Endodermal cell (in vitro differentiated cells): ENCODE data around the gene NFE2L1. TPM values are rescaled to one million over a fixed set of nuclear protein-coding genes. Genes with fewer than 3 reads are reported as not detected.

ENCODE experiments used
- DNase-seq: peaks from one replicate; pipeline ENCODE4 v3.0.0-alpha.2; 2017
- H3K27ac ChIP-seq: 2 replicates; pipeline ENCODE4 v1.5.1; 2013; ENCODE audit warnings: mild to moderate bottlenecking, low read depth, low read length, moderate library complexity
- H3K27me3 ChIP-seq: 2 replicates; pipeline ENCODE4 v1.6.1; 2013; ENCODE audit warnings: mild to moderate bottlenecking, low read length, moderate library complexity; ENCODE audit not compliant: insufficient read depth, control insufficient read depth, poor library complexity, severe bottlenecking
- H3K36me3 ChIP-seq: 2 replicates; pipeline ENCODE4 v1.7.0; 2013; ENCODE audit warnings: mild to moderate bottlenecking, low read length, moderate library complexity; ENCODE audit not compliant: control insufficient read depth, insufficient read depth
- H3K4me1 ChIP-seq: one replicate; pipeline ENCODE4 v1.7.0; 2013; ENCODE audit warnings: low read length; ENCODE audit not compliant: control insufficient read depth, insufficient read depth
- H3K4me3 ChIP-seq: 2 replicates; pipeline ENCODE4 v1.5.1; 2013; ENCODE audit warnings: mild to moderate bottlenecking, low read length, moderate library complexity
- H3K9ac ChIP-seq: 2 replicates; pipeline ENCODE4 v1.6.1; 2013; ENCODE audit warnings: mild to moderate bottlenecking, low read length, moderate library complexity; ENCODE audit not compliant: poor library complexity, severe bottlenecking; ENCODE audit errors: extremely low read depth
- H3K9me3 ChIP-seq: 2 replicates; pipeline ENCODE4 v1.6.1; 2013; ENCODE audit warnings: mild to moderate bottlenecking, low read length, moderate library complexity; ENCODE audit not compliant: control insufficient read depth
- H3K27ac Mint-ChIP-seq: 2 replicates; pipeline ENCODE4 v1.8.0; 2020; ENCODE audit warnings: mixed read lengths
- H3K27me3 Mint-ChIP-seq: 2 replicates; pipeline ENCODE4 v1.8.0; 2021; ENCODE audit warnings: mild to moderate bottlenecking, mixed read lengths; ENCODE audit not compliant: insufficient read depth
- H3K36me3 Mint-ChIP-seq: 2 replicates; pipeline ENCODE4 v1.8.0; 2020; ENCODE audit warnings: low read depth, mixed read lengths
- H3K4me1 Mint-ChIP-seq: 2 replicates; pipeline ENCODE4 v1.8.0; 2020; ENCODE audit warnings: mixed read lengths
- H3K4me3 Mint-ChIP-seq: 2 replicates; pipeline ENCODE4 v1.8.0; 2020; ENCODE audit warnings: mild to moderate bottlenecking, moderate library complexity, mixed read lengths
- H3K9me3 Mint-ChIP-seq: 2 replicates; pipeline ENCODE4 v1.8.0; 2020; ENCODE audit warnings: mild to moderate bottlenecking, mixed read lengths
- WGBS, 2 experiments: methylation state at CpG; one replicate each; pipeline versions ENCODE4 v1.1.5 to v1.1.7; 2013; ENCODE audit warnings: missing lambda C conversion rate in 2 of 2, mixed read lengths in 1 of 2; ENCODE audit not compliant: insufficient coverage in 1 of 2, insufficient read length in 1 of 2; 5-methylcytosine and 5-hydroxymethylcytosine counted together
- total RNA-seq, 2 donors: library from RNA; stranded (reverse); fragmentation: NEBNext Ultra II Directional in 1 of 2; extraction: Animal tissue kit (Norgen Biotek cat#: 25700) in 1 of 2; gene quantifications; 2 replicates in 1 of 2; 3 replicates in 1 of 2; pipeline ENCODE4 v1.2.1, GENCODE V29; 2021
- TF ChIP-seq, protein P1 (sequence below): fragments of 200-600 bp; sonication (generic); conservative IDR thresholded peaks from 2 replicates; pipeline ENCODE4 v1.5.0; 2021; ENCODE audit warnings: antibody characterized with exemption, mild to moderate bottlenecking

NFE2L1 gene
- total RNA-seq, 2 donors from 2014 or later = 122 to 135 TPM

DNA sequence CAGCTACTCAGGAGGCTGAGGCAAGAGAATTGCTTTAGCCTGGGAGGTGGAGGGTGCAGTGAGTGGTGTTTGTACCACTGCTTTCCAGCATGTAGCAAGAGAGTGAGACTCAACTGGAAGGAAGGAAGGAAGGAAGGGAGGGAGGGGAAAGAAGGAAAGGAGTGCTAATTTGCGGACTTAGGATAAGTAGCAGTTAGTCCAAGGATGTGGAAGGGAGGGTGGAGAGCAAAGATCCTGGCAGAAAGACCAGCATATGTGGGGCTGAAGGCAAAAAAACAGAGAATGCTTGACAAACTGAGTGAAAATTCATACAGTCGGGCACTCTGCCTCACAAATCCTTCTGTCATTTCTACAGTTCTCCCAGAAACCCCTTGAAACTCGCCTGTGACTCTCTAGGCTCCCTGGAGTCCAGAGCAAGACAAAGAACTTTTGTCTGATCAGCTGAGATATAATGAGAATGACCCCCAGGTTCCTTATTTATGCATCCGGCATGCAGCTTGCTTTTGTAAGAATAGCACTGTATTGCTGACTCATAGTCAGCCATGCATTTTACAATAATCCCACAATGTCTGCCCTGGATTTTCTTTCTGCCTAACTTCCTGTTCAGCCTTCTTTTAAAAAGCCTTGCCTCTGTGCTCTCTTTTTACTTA, 45.8 kb upstream of the NFE2L1 start:
- TF ChIP-seq, protein P1, sequence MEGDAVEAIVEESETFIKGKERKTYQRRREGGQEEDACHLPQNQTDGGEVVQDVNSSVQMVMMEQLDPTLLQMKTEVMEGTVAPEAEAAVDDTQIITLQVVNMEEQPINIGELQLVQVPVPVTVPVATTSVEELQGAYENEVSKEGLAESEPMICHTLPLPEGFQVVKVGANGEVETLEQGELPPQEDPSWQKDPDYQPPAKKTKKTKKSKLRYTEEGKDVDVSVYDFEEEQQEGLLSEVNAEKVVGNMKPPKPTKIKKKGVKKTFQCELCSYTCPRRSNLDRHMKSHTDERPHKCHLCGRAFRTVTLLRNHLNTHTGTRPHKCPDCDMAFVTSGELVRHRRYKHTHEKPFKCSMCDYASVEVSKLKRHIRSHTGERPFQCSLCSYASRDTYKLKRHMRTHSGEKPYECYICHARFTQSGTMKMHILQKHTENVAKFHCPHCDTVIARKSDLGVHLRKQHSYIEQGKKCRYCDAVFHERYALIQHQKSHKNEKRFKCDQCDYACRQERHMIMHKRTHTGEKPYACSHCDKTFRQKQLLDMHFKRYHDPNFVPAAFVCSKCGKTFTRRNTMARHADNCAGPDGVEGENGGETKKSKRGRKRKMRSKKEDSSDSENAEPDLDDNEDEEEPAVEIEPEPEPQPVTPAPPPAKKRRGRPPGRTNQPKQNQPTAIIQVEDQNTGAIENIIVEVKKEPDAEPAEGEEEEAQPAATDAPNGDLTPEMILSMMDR = no peak
- peak overlapping the region; percentile 67 for H3K27ac Mint-ChIP-seq
- H3K4me1 Mint-ChIP-seq = peaks cover 37% of the 10 kb centered on the region
- DNase-seq = no peak
- no peaks in the 10 kb centered on the region for H3K36me3 ChIP-seq
- no peak overlapping the region for H3K4me3 ChIP-seq
- no peaks in the 10 kb centered on the region for H3K36me3 Mint-ChIP-seq
- peaks cover 12% of the 10 kb centered on the region for H3K4me1 ChIP-seq
- H3K9me3 ChIP-seq = no peaks in the 10 kb centered on the region
- no peak overlapping the region for H3K4me3 Mint-ChIP-seq
- H3K9me3 Mint-ChIP-seq = no peaks in the 10 kb centered on the region
- 37 to 61% methylated on average over 4 of the region's 4 CpGs for WGBS, 2 experiments
- peak overlapping the region; percentile 96 for H3K27ac ChIP-seq
- H3K27me3 Mint-ChIP-seq = no peaks in the 10 kb centered on the region
- no peaks in the 10 kb centered on the region for H3K27me3 ChIP-seq
- no peak overlapping the region for H3K9ac ChIP-seq

GRCh38 chr17:48002916-48003416, 45.2 kb upstream of the NFE2L1 start:
- H3K4me3 ChIP-seq = no peak overlapping the region
- TF ChIP-seq, protein P1 = no peak
- H3K4me3 Mint-ChIP-seq = no peak overlapping the region

GRCh38 chr17:48003417-48004151, 44.6 kb upstream of the NFE2L1 start:
- peaks cover 12% of the 10 kb centered on the region for H3K4me1 ChIP-seq
- no peaks in the 10 kb centered on the region for H3K9me3 ChIP-seq
- no peaks in the 10 kb centered on the region for H3K27me3 ChIP-seq
- 21 to 39% methylated on average over 10 to 17 of the region's 17 CpGs for WGBS, 2 experiments
- TF ChIP-seq, protein P1 = peak; percentile 67
- H3K36me3 Mint-ChIP-seq = no peaks in the 10 kb centered on the region
- H3K9me3 Mint-ChIP-seq = no peaks in the 10 kb centered on the region
- no peak overlapping the region for H3K9ac ChIP-seq
- H3K4me3 Mint-ChIP-seq = no peak overlapping the region
- H3K4me3 ChIP-seq = no peak overlapping the region
- peaks cover 37% of the 10 kb centered on the region for H3K4me1 Mint-ChIP-seq
- peak; percentile 85 for DNase-seq
- H3K27me3 Mint-ChIP-seq = no peaks in the 10 kb centered on the region
- H3K27ac ChIP-seq = peak overlapping the region; percentile 96
- no peaks in the 10 kb centered on the region for H3K36me3 ChIP-seq
- H3K27ac Mint-ChIP-seq = peak overlapping the region; percentile 26

More at GRCh38 chr17:48002916-48003416, 45.2 kb upstream of the NFE2L1 start:
- H3K9ac ChIP-seq = no peak overlapping the region
- Mint-ChIP-seq H3K9me3 (no peaks in the 10 kb centered on the region), H3K4me1 (peaks cover 37% of the 10 kb centered on the region), H3K27ac (peak overlapping the region; percentile 26), H3K27me3 (no peaks in the 10 kb centered on the region), H3K36me3 (no peaks in the 10 kb centered on the region)
- peaks cover 12% of the 10 kb centered on the region for H3K4me1 ChIP-seq
- H3K27me3 ChIP-seq = no peaks in the 10 kb centered on the region
- DNase-seq = no peak
- peak overlapping the region; percentile 96 for H3K27ac ChIP-seq
- 21 to 40% methylated on average over 4 to 7 of the region's 7 CpGs for WGBS, 2 experiments
- no peaks in the 10 kb centered on the region for H3K36me3 ChIP-seq
- no peaks in the 10 kb centered on the region for H3K9me3 ChIP-seq
